Loucy (cell line): ENCODE data around the gene RPRML.

Experiments used
- H2AFZ ChIP-seq: fragments of 200-600 bp; sonication (generic); 2 replicates; pipeline ENCODE4 v1.6.0; 2016; ENCODE audit warnings: antibody characterized with exemption, mild to moderate bottlenecking, low read length, moderate library complexity
- H3F3A ChIP-seq: fragments of 200-600 bp; 2 replicates; pipeline ENCODE4 v1.6.0; 2016; ENCODE audit warnings: antibody characterized with exemption, low read depth, mild to moderate bottlenecking
- H3K27me3 ChIP-seq: fragments of 200-600 bp; sonication (generic); 2 replicates; pipeline ENCODE4 v1.6.1; 2014; ENCODE audit warnings: low read length, mild to moderate bottlenecking; ENCODE audit not compliant: insufficient read depth, poor library complexity, severe bottlenecking
- H3K36me3 ChIP-seq: fragments of 200-600 bp; sonication (generic); 2 replicates; pipeline ENCODE4 v1.6.1; 2016; ENCODE audit warnings: low read length; ENCODE audit not compliant: insufficient read depth
- H3K4me1 ChIP-seq: fragments of 200-600 bp; sonication (generic); 2 replicates; pipeline ENCODE4 v1.5.1; 2014; ENCODE audit warnings: low read length, mild to moderate bottlenecking; ENCODE audit not compliant: insufficient read depth, poor library complexity, severe bottlenecking
- H3K4me2 ChIP-seq: fragments of 200-600 bp; sonication (generic); 2 replicates; pipeline ENCODE4 v1.6.0; 2014; ENCODE audit warnings: antibody characterized with exemption, low read length, low read depth, mild to moderate bottlenecking; ENCODE audit not compliant: poor library complexity, severe bottlenecking
- H3K4me3 ChIP-seq: fragments of 200-600 bp; sonication (generic); 2 replicates; pipeline ENCODE4 v1.5.1; 2014; ENCODE audit warnings: low read length, mild to moderate bottlenecking, mixed read lengths; ENCODE audit not compliant: poor library complexity, severe bottlenecking
- H3K79me2 ChIP-seq: fragments of 200-600 bp; sonication (generic); 2 replicates; pipeline ENCODE4 v1.6.1; 2014; ENCODE audit warnings: low read length; ENCODE audit not compliant: insufficient read depth
- H3K9ac ChIP-seq: fragments of 200-600 bp; sonication (generic); 2 replicates; pipeline ENCODE4 v1.6.0; 2014; ENCODE audit warnings: mild to moderate bottlenecking, low read depth, low read length, moderate library complexity; ENCODE audit not compliant: poor library complexity, severe bottlenecking
- H3K9me2 ChIP-seq: fragments of 200-600 bp; sonication (generic); replicated peaks from 2 replicates; pipeline ENCODE4 v1.6.1; 2016; ENCODE audit warnings: low read depth, low read length, mixed read lengths
- H3K9me3 ChIP-seq: fragments of 200-600 bp; sonication (generic); 2 replicates; pipeline ENCODE4 v1.6.1; 2014; ENCODE audit warnings: mild to moderate bottlenecking, antibody characterized with exemption, low read length, low read depth; ENCODE audit not compliant: insufficient read depth
- H4K20me1 ChIP-seq: fragments of 200-600 bp; sonication (generic); 2 replicates; pipeline ENCODE4 v1.6.0; 2014; ENCODE audit warnings: antibody characterized with exemption, low read length, mild to moderate bottlenecking; ENCODE audit not compliant: insufficient read depth, poor library complexity, severe bottlenecking
- CTCF ChIP-seq: fragments of 200-600 bp; sonication (generic); conservative IDR thresholded peaks from 2 replicates; pipeline ENCODE4 v1.5.1; 2014; ENCODE audit warnings: mild to moderate bottlenecking, antibody characterized with exemption, low read length
- EZH2phosphoT487 ChIP-seq: fragments of 200-600 bp; IDR thresholded peaks from 2 replicates; pipeline ENCODE4 v1.6.1; 2018; ENCODE audit warnings: antibody characterized with exemption, mild to moderate bottlenecking, moderate library complexity, borderline replicate concordance

RPRML gene

GRCh38 chr17:46978489-46979146 is 435 bp downstream of the RPRML start:
- no peaks in the 10 kb centered on the region for H3K79me2 ChIP-seq
- no peaks in the 10 kb centered on the region for H4K20me1 ChIP-seq
- no peak overlapping the region for H3K4me2 ChIP-seq
- H3F3A ChIP-seq: no peaks in the 10 kb centered on the region
- H3K4me1 ChIP-seq: no peaks in the 10 kb centered on the region
- no peaks in the 10 kb centered on the region for H3K36me3 ChIP-seq
- no peak overlapping the region for H3K4me3 ChIP-seq
- no peak overlapping the region for H3K9ac ChIP-seq
- no peaks in the 10 kb centered on the region for H3K9me3 ChIP-seq
- no peak overlapping the region for H2AFZ ChIP-seq
- TF ChIP-seq CTCF (no peak), EZH2phosphoT487 (no peak)
- no peaks in the 10 kb centered on the region for H3K9me2 ChIP-seq
- no peaks in the 10 kb centered on the region for H3K27me3 ChIP-seq

GRCh38 chr17:46977750-46978488 is 1.1 kb downstream of the RPRML start:
- H3K27me3 ChIP-seq: no peaks in the 10 kb centered on the region

GRCh38 chr17:46977348-46977747 is 1.7 kb downstream of the RPRML start:
- no peak for TF ChIP-seq EZH2phosphoT487
- TF ChIP-seq CTCF: no peak; the same call in 1 of the 2 replicates
- H3K9me2 ChIP-seq: no peaks in the 10 kb centered on the region
- H3K4me1 ChIP-seq: no peaks in the 10 kb centered on the region
- no peak overlapping the region for H3K4me3 ChIP-seq
- no peaks in the 10 kb centered on the region for H3F3A ChIP-seq
- H2AFZ ChIP-seq: no peak overlapping the region
- no peaks in the 10 kb centered on the region for H3K9me3 ChIP-seq
- H3K79me2 ChIP-seq: no peaks in the 10 kb centered on the region
- no peaks in the 10 kb centered on the region for H4K20me1 ChIP-seq
- H3K36me3 ChIP-seq: no peaks in the 10 kb centered on the region
- no peak overlapping the region for H3K4me2 ChIP-seq
- no peak overlapping the region for H3K9ac ChIP-seq
- no peaks in the 10 kb centered on the region for H3K27me3 ChIP-seq

More at GRCh38 chr17:46977750-46978488, 1.1 kb downstream of the RPRML start:
- H2AFZ ChIP-seq: no peak overlapping the region
- no peaks in the 10 kb centered on the region for H3K4me1 ChIP-seq
- no peaks in the 10 kb centered on the region for H3K9me3 ChIP-seq
- H3K36me3 ChIP-seq: no peaks in the 10 kb centered on the region
- H3K9me2 ChIP-seq: no peaks in the 10 kb centered on the region
- TF ChIP-seq CTCF (no peak), EZH2phosphoT487 (no peak)
- H4K20me1 ChIP-seq: no peaks in the 10 kb centered on the region
- no peak overlapping the region for H3K4me3 ChIP-seq
- H3K79me2 ChIP-seq: no peaks in the 10 kb centered on the region
- no peaks in the 10 kb centered on the region for H3F3A ChIP-seq
- H3K9ac ChIP-seq: no peak overlapping the region
- no peak overlapping the region for H3K4me2 ChIP-seq
